ENCODE data around the gene KIAA1958.
"Not testable (repeated sequence)": the region's sequence is repeated elsewhere in the genome, so short reads cannot be mapped to it uniquely, and the experiment has no call there.

The KIAA1958 gene

DNA sequence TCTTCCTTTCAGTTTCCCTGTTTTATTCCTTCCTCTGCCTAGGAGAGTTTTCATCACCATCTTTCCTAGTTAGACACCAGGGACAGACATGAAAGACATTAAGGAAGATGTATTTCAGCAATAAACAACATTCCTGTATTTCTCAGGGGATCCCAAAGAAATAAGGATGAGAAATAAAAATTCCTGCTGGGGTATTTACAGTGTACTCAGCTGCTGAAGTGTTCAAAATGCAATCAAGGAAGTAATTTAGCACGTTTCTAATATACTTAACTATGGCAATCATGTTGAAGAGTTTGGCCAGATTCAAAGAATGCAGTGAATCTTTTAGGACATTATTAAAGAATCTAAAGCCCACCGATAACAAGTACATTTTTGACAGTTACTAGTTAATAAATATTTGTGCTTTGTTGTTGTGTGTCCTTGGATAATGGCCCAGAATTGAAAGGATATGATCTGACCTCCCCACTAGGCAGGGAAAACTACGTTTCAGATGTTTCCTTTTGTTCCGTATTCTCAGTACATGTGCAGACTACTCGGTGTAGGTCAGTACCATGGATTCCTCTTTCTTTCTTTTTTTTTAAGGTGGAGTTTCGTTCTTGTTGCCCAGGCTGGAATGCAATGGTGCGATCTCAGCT lies 184.5 kb downstream of the KIAA1958 start:
- DNase-seq: no peak

DNA sequence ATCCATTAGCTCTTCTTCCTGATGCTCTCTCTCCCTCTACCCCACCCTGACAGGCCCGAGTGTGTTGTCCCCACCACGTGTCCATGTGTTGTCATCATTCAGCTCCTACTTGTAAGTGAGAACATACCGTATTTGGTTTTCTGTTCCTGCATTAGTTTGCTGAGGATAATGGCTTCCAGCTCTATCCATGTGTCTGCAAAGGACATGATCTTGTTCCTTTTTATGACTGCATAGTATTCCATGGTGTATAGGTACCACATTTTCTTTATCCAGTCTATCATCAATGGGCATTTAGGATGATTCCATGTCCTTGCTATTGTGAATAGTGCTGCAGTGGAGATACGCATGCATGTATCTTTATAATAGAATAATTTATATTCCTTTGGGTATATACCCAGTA lies 186.6 kb downstream of the KIAA1958 start:
- not testable (repeated sequence) for DNase-seq

DNA sequence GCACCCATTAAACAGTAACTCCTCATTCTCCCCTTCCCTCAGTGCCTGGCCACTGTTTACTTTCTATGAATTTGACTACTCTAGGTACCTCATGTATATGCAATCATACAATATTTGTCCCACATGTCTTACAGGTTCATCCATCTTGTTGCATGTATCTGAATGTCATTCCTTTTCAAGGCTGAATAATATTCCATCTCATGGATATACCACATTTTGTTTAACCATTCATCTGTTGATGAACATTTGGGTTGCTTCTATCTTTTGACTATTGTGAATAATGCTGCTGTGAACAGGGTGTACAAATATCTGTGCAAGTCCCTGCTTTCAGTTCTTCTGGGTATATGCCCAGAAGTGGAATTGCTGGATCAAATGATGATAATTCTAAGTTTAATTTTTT lies 190.4 kb downstream of the KIAA1958 start:
- DNase-seq: no peak

DNA sequence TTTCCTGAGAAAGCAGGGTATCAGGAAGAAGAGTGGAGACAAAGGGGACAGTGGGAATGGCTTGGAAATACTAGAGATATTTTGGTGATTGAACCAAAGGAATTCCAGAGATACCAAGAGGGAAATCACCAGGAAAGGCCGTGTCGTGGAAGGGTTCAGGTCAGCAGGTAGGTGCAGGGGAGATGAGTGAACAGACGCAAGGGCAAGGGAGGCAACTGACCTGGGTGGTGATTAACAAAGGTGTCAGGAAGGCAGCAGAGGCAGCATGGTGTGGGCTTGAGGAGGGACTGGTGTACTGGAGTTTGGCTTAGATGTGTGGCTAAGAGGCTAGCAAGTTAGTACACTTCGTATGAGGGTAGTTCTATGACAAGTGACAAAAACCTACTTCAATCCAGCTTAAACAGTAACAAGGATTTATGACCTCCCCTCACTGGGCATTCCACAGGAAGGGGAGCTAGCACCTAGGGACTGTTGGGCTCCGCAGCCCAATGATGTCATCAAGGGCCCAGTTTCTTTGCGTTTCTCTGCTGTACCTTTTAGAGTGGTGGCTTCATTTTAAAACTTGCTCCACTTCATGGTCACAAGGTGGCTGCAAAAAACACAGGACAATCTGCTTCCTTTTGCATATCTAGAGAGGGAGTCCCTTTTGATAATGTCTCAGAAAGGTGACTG lies 194.2 kb downstream of the KIAA1958 start:
- no peak for DNase-seq

DNA sequence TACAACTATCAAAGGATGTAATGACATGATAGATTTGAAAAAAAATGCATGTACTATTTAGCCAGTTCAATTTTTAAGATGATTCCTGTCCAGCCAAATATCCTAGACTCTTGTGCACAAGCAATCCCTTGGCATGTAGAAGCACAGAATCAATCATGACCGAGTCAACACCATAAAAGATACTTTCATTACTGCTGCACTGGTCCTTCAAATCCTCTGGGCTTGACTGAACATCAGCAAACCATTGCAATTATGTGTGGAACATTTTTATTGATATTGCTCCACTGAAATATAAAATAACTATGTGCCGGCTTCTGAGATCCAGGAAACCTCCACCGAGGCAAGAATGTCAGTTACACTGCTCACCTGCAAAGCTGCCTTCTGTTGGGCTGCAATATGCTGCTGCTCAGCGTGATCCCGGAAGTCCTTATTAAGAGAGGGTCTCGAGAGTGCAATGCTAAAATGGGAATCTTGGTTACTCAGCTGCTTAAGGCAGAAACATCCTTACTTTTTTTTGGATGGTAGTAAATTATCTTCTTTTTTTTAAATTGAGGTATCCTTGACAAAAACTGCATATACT lies 202.6 kb downstream of the KIAA1958 start:
- no peak for DNase-seq

DNA sequence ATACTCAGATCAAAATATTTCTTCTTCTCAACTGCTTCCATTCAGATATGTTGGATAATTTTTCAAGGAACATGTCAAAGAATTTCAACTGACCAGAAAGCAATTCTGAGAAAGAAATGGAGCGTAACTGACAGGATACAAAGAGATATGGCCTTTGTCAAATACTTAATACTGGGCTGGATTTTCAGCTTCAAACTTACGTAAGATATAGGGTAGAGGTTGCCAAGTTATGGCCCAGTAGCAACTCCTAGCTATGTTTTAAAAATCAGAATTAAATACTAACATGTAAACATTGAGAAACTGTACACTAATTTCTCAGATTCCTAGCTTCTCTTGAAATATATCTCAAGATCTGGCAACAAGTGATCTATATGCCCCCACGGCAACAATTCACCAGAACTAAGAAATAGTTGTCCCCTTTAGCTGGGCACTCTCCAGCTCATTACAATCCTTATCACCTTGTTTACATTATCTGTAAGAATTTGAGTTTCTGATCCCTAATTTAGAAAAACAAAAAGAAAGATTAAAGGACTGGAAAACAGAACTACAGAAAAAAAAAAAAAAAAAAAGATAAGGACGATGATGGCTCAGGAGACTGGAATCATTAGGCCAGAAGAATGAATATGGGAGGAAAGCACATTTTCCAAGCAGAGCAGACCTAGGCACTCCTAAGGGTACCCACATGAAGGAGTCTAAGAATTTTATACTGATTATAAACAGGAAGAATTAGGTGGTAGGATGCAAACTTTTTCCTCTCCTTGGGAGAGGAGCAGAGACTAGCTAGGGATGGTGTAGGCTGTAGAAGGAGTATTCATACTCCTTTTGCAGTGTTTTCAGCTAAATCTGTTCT lies 208.3 kb downstream of the KIAA1958 start:
- DNase-seq: no peak

DNA sequence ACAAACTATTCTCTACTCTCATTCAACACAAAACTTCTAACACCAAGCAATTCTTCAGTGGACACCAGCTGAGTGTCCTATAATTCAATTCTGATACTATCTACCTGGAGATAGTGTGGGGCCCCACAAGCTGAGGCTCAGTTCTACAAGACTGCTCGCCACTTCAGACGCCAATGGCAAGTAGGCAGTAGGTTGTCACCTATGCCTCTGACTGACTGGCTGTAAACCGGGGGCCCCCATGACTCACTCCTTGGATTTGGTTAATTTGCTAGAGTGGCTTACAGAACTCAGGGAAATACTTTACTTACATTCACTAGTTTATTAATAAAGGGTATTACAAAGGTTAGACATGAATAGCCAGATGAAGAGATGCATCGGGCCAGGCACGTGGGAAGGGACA lies 209.8 kb downstream of the KIAA1958 start:
- DNase-seq: no peak

DNA sequence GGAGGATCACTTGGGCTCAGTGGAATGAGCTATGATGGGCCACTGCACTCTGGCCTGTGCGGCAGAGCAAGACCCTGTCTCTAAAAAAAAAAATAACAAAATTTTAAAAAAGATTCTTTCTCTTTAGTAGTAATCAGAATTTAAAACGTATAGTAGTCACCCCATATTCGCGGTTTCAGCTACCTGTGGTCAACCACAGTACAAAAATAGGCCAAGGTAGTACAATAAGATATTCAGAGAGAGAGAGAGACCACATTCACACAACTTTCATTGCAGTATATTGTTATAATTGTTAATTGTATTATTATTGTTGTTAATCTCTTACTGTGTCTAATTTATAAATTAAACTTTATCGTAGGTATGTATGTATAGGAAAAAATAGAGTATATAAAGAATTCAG lies 212.6 kb downstream of the KIAA1958 start:
- no peak for DNase-seq

DNA sequence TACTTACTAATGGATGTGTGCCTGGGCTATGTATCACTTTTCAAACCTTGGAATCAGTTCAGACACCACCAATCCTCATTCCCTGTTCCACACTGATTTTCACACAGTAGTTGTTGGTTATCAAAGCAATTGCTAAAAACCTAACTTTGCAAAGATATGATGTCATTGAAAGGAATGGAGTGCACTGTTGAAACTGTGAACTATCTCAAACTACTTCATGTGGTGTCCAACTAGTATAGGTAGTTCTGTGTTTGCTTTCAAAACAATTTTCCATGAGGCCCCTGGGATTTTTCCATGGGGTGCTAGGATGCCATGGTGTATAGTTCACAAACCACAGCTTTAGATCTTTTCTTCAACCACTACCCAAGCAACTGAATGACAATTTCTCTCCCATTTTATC lies 213.5 kb downstream of the KIAA1958 start:
- no peak for DNase-seq

DNA sequence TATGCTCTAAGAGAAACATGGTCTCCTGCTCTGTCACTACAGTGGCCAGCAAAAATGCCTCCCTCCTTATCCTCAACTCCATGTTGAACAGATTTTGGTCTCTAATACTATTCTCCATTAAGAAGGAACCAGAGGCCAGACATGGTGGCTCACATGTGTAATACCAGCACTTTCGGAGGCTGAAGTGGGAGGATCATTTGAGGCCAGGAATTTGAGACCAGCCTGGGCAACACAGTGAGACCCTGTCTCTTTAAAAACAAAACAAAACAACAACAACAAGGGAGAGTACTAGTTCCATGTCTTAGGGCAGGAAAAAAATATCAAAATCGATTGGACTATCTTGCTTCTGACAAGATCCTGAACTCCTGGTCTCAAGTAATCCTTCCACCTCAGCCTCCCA lies 216.7 kb downstream of the KIAA1958 start:
- DNase-seq: no peak

DNA sequence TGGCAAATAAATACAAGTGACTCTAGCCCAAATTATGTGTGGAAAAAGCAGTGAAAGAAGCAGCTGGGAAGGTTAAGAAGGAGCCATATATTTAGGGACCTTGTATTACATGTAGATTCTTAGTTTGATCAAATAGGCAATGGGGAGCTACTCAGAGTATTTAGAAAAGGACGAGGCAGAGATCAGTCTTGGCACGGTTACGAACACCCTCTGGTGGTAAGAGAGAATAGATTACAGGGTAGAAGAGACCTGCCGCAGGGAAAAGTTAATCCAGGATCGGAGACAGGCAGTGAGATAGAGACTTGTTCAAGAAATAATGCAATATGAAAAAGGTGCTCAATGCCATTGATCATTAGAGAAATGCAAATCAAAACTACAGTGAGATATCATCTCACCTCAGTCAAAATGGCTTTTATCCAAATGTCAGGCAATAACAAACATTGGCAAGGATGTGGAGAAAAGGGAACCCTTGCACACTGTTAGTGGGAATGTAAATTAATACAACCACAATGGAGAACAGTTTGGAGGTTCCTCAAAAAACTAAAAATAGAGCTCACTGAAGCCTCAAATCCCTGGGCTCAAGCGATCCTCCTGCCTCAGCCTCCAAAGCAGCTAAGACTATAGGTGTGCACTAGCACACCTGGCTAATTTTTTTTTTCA lies 219.3 kb downstream of the KIAA1958 start:
- DNase-seq: no peak

DNA sequence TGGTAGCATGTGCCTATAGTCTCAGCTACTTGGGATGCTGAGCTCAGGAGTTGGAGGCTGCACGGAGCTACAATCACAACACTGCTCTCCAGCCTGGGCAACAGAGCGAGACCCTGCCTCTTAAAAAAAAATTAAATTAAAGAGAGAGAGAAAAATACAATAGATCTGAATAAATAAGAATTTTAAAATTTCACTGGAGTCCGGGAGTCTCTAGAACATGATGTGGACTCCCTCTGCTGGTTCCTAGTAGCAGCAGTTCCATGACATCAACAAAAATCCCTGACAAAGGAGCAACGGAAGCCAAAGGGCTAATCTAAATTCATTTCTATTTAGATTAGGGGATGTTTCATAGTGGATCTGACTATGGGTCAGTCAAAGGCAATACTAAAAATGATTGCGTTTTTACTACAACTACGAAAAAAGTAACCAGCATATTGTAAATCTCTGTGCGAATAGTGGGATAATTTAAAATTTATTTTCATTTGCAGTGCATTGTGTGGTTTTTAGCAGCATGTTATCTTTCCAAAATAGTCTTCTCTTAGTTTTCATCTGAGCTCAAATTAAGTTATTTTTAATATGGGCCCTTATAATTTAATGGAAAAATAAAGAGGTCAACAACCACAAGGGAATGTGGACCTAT lies 224.5 kb downstream of the KIAA1958 start:
- DNase-seq: no peak

DNA sequence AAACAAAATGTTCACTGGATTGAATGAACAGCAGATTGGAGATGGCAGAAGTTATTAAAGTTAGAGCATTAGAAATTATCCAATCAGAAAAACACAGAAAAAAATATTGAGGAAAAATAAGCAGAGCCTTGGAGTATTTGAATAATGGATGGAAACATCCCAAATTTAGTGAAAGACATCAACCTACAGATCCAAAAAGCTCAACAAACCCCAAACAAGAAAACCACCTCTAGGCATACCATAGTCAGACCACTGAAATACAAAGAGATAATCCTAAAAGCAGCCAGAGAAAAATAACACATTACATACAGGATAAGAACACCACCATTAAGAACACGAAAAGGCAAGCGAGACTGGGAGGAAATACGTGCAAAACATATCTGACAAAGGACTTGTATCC lies 226.1 kb downstream of the KIAA1958 start:
- DNase-seq: no peak

DNA sequence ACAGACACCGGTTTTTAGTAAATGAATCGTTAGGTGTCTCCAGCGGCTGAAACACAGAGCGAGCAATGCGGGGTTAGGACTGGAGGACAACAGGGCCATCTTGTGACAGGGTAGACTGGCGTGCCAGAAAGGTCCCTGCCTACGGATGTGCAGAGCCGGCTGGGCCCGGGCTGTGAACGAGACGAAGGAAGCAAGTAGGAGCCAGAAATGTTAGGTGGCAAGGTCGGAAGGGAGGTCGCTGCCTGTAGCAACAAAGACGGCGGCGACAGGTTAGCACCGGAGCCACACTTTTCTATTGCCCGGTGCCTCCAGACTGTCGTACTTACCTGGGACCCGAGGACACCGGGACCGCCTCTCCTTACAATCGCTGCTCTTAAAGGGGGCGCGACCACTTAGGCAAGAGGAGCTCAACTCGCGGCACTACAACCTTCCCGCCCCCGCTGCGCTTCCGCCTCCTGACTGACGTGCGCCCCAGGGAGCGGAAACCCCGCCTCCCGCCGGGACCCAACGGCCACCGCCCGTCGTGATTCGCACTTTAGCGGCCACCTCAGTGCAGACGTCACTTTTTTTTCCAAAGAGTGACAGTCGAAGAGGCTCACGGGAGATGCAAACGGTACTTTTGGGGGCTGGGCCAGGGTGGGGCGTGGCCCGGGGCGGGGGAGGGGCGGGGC lies 231.2 kb downstream of the KIAA1958 start, which contains the start of gene INIP:
Gene INIP (minus strand): TSS at position 457 of the 671 bp plus-strand sequence. CDS start 1,632 bp downstream, outside the sequence.
- DNase-seq: peak; percentile 96 to 99 (median 96)

All from T-helper 1 cell (primary cell).